Measurements from ENCODE around the gene OAS3.
A peak's percentile ranks its signal among the peaks of the same experiment; 100 is the strongest.
"Not testable (repeated sequence)": the region's sequence is repeated elsewhere in the genome, so short reads cannot be mapped to it uniquely, and the experiment has no call there.

The OAS3 gene

GRCh38 chr12:112980491-112981158, 42.4 kb downstream of the OAS3 start:
- no peak for DNase-seq (ENCODE audit: low read depth)

- DNase-seq (ENCODE audit: low read depth): no peak
Observed at GRCh38 chr12:112985642-112986290, 47.5 kb downstream of the OAS3 start.

- no peak for DNase-seq (ENCODE audit: low read depth)
Observed at GRCh38 chr12:112986291-112986800, 48.1 kb downstream of the OAS3 start.

GRCh38 chr12:112987561-112987960, 49.3 kb downstream of the OAS3 start:
- DNase-seq (ENCODE audit: low read depth): no peak

- no peak for DNase-seq (ENCODE audit: low read depth)
Observed at GRCh38 chr12:112988224-112988623, 50.0 kb downstream of the OAS3 start.

GRCh38 chr12:112988823-112989385, 50.6 kb downstream of the OAS3 start:
- DNase-seq (ENCODE audit: low read depth): not testable (repeated sequence)

GRCh38 chr12:112989806-112990205, 51.5 kb downstream of the OAS3 start:
- no peak for DNase-seq (ENCODE audit: low read depth)

- peak; percentile 45 for DNase-seq (ENCODE audit: low read depth)
Observed at GRCh38 chr12:112992541-112993398, 54.5 kb downstream of the OAS3 start.

GRCh38 chr12:112995008-112995407, 56.7 kb downstream of the OAS3 start:
- no peak for DNase-seq (ENCODE audit: low read depth)

GRCh38 chr12:112996501-112996900, 58.2 kb downstream of the OAS3 start:
- no peak for DNase-seq (ENCODE audit: low read depth)

GRCh38 chr12:112997506-112997905, 59.2 kb downstream of the OAS3 start:
- no peak for DNase-seq (ENCODE audit: low read depth)

GRCh38 chr12:112998987-112999767, 60.9 kb downstream of the OAS3 start:
- DNase-seq (ENCODE audit: low read depth): no peak

- DNase-seq (ENCODE audit: low read depth): no peak
Observed at GRCh38 chr12:113000433-113000832, 62.2 kb downstream of the OAS3 start.

- DNase-seq (ENCODE audit: low read depth): no peak
Observed at GRCh38 chr12:113002155-113002554, 63.9 kb downstream of the OAS3 start.

- no peak for DNase-seq (ENCODE audit: low read depth)
Observed at GRCh38 chr12:113002676-113003075, 64.4 kb downstream of the OAS3 start.

GRCh38 chr12:113003636-113004035, 65.4 kb downstream of the OAS3 start:
- DNase-seq (ENCODE audit: low read depth): no peak

GRCh38 chr12:113005762-113006161, 67.5 kb downstream of the OAS3 start:
- DNase-seq (ENCODE audit: low read depth): no peak

- DNase-seq (ENCODE audit: low read depth): no peak
Observed at GRCh38 chr12:113006206-113006605, 67.9 kb downstream of the OAS3 start.

GRCh38 chr12:113006641-113007040, 68.4 kb downstream of the OAS3 start:
- DNase-seq (ENCODE audit: low read depth): no peak

GRCh38 chr12:113007166-113007565, 68.9 kb downstream of the OAS3 start:
- DNase-seq (ENCODE audit: low read depth): no peak

- no peak for DNase-seq (ENCODE audit: low read depth)
Observed at GRCh38 chr12:113010701-113011100, 72.4 kb downstream of the OAS3 start.

- DNase-seq (ENCODE audit: low read depth): no peak
Observed at GRCh38 chr12:113014565-113014964, 76.3 kb downstream of the OAS3 start.

All from fibroblast of gingiva (primary cell).